K562 (cell line): ENCODE results near the gene GALNT9.
"Not testable (repeated sequence)": the region's sequence is repeated elsewhere in the genome, so short reads cannot be mapped to it uniquely, and the experiment has no call there.

ENCODE experiments used
- CTCF ChIP-seq, 3 experiments: IDR thresholded peaks in 2 of 3; conservative IDR thresholded peaks in 1 of 3; 2 replicates each; pipeline ENCODE4 v1.5.1; 2011 to 2012; ENCODE audit warnings: low read length in 3 of 3, mild to moderate bottlenecking in 3 of 3, control low read depth in 2 of 3, improper control_type of control experiment in 1 of 3, inconsistent platforms in 1 of 3, low read depth in 1 of 3, mixed read lengths in 1 of 3, moderate library complexity in 1 of 3; ENCODE audit not compliant: insufficient read depth in 2 of 3
- ETV6 ChIP-seq, 3 experiments: fragments of 150-350 bp in 1 of 3; sonication (generic) in 1 of 3; formaldehyde crosslinking in 1 of 3; IDR thresholded peaks; 2 replicates each; pipeline versions ENCODE4 v1.6.1 to v1.8.0; 2014 to 2022; ENCODE audit warnings: borderline replicate concordance in 2 of 3, low read depth in 2 of 3, antibody characterized with exemption in 1 of 3, low read length in 1 of 3, mild to moderate bottlenecking in 1 of 3, missing genetic modification reagents in 1 of 3
- KLF16 ChIP-seq: IDR thresholded peaks from 2 replicates; pipeline ENCODE4 v1.6.1; 2016; ENCODE audit warnings: antibody characterized with exemption

DNA sequence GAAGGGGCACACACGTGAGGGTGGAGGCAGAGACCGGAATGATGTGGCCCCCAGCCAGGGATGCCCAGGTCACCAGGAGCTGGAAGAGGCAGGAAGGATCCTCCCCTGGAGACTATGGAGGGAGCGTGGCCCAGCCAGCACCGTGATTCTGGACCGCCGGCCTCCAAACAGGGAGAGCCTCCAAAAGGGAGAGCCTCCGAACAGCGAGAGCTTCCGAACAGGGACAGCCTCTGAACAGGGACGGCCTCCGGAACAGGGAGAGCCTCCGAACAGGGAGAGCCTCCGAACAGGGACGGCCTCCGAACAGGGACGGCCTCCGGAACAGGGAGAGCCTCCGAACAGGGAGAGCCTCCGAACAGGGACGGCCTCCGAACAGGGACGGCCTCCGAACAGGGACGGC is 33.8 kb downstream of the GALNT9 start:
- not testable (repeated sequence) for TF ChIP-seq ETV6 (IDR thresholded peaks at IDR 0.05; ENCODE audit: borderline replicate concordance in 1 of 2, low read depth in 2 of 2, low read length in 1 of 2); ETV6 (CRISPR knock-in tag; IDR thresholded peaks at IDR 0.05; ENCODE audit: borderline replicate concordance); CTCF (IDR thresholded peaks at IDR 0.05 in 2 of 3, conservative IDR thresholded peaks at IDR 0.05 in 1 of 3; ENCODE audit: insufficient read depth in 2 of 3, low read depth in 1 of 3, low read length in 3 of 3); KLF16
